ENCODE results near the gene SEPHS1. TPM values are rescaled to one million over a fixed set of nuclear protein-coding genes. Genes with fewer than 3 reads are reported as not detected.

Gene SEPHS1
- total RNA-seq, 4 donors from 2014 or later, result 60.0 to 85.6 (median 68.1) TPM

GRCh38 chr10:13352519-13352918 is 4.4 kb upstream of the SEPHS1 start:
- no peaks in the 10 kb centered on the region for H3K36me3 ChIP-seq
- H3K27me3 ChIP-seq, result no peaks in the 10 kb centered on the region
- no peak for DNase-seq
- H3K27ac ChIP-seq, result no peak overlapping the region
- WGBS, 2 donors, result 32 to 43% methylated on average over 3 of the region's 3 CpGs
- intact Hi-C loops (cut with DNase I), result no loop called here
- H3K9me3 ChIP-seq, result no peaks in the 10 kb centered on the region
- H3K4me1 ChIP-seq, result peaks cover 5 to 6% of the 10 kb centered on the region in 2 donors
- no peak overlapping the region for H3K4me3 ChIP-seq (replicated peaks in 1 of 3)
- TF ChIP-seq CTCF (IDR thresholded peaks at IDR 0.05) (no peak), POLR2A (IDR thresholded peaks at IDR 0.05) (no peak)

- no peaks in the 10 kb centered on the region for H3K36me3 ChIP-seq
- H3K4me1 ChIP-seq, result peaks cover 5 to 6% of the 10 kb centered on the region in 2 donors
- intact Hi-C loops (cut with DNase I), result no loop called here
- H3K27me3 ChIP-seq, result no peaks in the 10 kb centered on the region
- H3K9me3 ChIP-seq, result no peaks in the 10 kb centered on the region
- WGBS, 2 donors, result 47 to 50% methylated on average over 11 of the region's 11 CpGs
- no peak for DNase-seq
- H3K4me3 ChIP-seq (replicated peaks in 1 of 3), result no peak overlapping the region
- H3K27ac ChIP-seq, result no peak overlapping the region
- TF ChIP-seq POLR2A (IDR thresholded peaks at IDR 0.05), result no peak
- TF ChIP-seq CTCF (IDR thresholded peaks at IDR 0.05), result no peak
Observed at GRCh38 chr10:13351340-13351915, 3.3 kb upstream of the SEPHS1 start.

DNA sequence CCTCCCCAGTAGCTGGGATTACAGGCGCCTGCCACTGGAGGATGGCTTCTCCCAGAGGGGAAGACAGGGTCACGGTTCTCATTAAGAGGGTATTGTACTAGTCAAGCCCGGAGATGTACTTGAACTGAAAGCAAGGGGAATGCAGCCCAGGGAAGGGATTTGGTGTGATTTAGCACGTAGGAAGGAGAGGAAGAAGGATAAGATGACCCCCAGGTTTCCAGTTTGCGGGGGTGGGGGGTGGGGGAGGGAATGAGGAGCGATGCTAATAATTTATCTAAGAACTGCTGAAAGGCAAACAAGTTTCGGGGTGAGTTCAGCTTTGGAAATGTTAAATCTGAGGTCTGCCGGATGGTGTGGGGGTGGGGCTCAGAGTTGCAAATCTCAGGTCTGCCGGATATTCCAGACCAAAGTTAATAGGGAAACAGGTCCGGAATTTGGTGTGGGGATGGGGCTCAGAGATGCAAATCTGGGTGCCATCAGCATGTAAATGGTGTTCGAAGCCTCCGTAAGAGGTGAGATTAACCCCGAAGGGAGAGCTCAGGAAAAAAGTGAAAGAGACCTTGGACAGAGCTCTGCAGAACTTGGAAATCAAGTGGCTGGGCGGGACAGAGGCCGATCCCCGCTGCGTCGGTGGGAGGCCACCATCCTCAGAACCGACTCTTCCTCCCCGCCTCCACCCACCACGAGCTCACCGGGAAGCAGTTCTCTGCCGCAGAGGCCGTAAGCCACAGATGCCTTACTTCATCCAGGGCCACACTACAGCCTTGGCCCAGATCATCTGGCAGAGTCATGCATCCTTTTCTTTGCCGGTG is 1.6 kb upstream of the SEPHS1 start:
- TF ChIP-seq POLR2A (IDR thresholded peaks at IDR 0.05) (peak in 1 of 2 donors; percentile 52), CTCF (IDR thresholded peaks at IDR 0.05) (no peak)
- Histone ChIP-seq H3K9me3 (no peaks in the 10 kb centered on the region), H3K27ac (peak overlapping the region; percentile 68 to 91 (median 75)), H3K4me3 (replicated peaks in 1 of 3) (peak overlapping the region; percentile 9 to 73 (median 70)), H3K4me1 (peaks cover 15% of the 10 kb centered on the region in 2 donors), H3K27me3 (no peaks in the 10 kb centered on the region), H3K36me3 (no peaks in the 10 kb centered on the region)
- WGBS, 2 donors, result 1 to 3% methylated on average over 25 of the region's 25 CpGs
- DNase-seq, result peak; percentile 77
- intact Hi-C loops (cut with DNase I), result no loop called here

DNA sequence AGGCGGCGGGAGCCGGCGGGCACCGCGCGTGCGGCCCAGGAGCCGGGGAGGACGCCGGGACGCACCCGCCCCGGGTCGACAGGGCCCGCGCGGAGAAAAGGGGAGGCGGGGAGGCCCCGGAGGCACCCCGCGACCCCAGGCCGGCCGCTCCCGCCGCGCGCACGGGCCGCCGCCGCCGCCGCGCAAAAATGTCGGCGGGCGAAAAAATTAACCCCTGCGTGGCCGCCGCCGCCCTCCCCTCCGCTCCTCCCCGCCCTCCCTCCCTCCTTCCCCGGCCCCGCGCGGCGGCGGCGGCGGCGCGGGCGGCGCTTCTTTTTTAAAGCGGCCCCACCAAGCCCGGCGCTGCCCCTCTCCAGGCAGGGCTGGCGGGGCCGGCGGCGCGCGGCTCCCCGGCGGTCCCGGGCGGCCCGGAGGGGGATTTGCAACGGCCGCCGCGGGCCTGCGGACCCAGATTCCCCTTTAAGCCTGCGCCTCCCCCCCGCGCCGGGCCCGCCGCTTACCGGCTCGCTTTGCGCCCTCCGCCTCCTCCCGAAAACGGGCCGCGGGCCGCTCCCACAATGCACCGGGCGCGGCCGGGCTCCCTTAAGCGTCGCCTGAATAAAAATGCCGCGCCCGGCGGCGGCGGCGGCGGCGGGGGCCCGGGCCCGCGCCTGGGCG is 465 bp downstream of the SEPHS1 start:
- Histone ChIP-seq H3K27me3 (no peaks in the 10 kb centered on the region), H3K4me1 (peaks cover 15% of the 10 kb centered on the region in 2 donors), H3K36me3 (no peaks in the 10 kb centered on the region), H3K4me3 (replicated peaks in 1 of 3) (peak overlapping the region in 2 of 3 donors; percentile 55 to 73), H3K9me3 (no peaks in the 10 kb centered on the region), H3K27ac (peak overlapping the region; percentile 91 to 96 (median 91))
- DNase-seq, result peak; percentile 84 to 86
- peak in 1 of 2 donors; percentile 54 for TF ChIP-seq POLR2A (IDR thresholded peaks at IDR 0.05)
- peak in 1 of 6 experiments; percentile 12 for TF ChIP-seq CTCF (IDR thresholded peaks at IDR 0.05)
- intact Hi-C loops (cut with DNase I), result no loop called here
- 0 to 3% methylated on average over 2 to 29 of the region's 109 CpGs for WGBS, 2 donors

All from thyroid gland (tissue), 4 donors.